Muscle layer of duodenum (tissue), 2 donors: ENCODE data around the gene EDARADD.
"Not testable (repeated sequence)": the region's sequence is repeated elsewhere in the genome, so short reads cannot be mapped to it uniquely, and the experiment has no call there.

Source experiments
- H3K27ac ChIP-seq: one replicate; pipeline ENCODE4 v1.7.0; 2013; ENCODE audit warnings: mild to moderate bottlenecking, low read length
- H3K27me3 ChIP-seq: one replicate; pipeline ENCODE4 v1.7.0; 2013; ENCODE audit warnings: low read depth, mild to moderate bottlenecking, control low read depth, low read length
- H3K36me3 ChIP-seq, 2 donors: one replicate each; pipeline ENCODE4 v1.7.0; 2013; ENCODE audit warnings: low read length in 2 of 2, control low read depth in 1 of 2, mild to moderate bottlenecking in 1 of 2; ENCODE audit not compliant: insufficient read depth in 2 of 2, control insufficient read depth in 1 of 2
- H3K4me1 ChIP-seq, 2 donors: one replicate each; pipeline ENCODE4 v1.7.0; 2013; ENCODE audit warnings: low read length in 2 of 2, mild to moderate bottlenecking in 2 of 2, control low read depth in 1 of 2, moderate library complexity in 1 of 2; ENCODE audit not compliant: insufficient read depth in 2 of 2, control insufficient read depth in 1 of 2
- H3K4me3 ChIP-seq, 2 donors: one replicate each; pipeline ENCODE4 v1.7.0; 2013; ENCODE audit warnings: low read length in 2 of 2, low read depth in 1 of 2, mild to moderate bottlenecking in 1 of 2
- H3K9me3 ChIP-seq, 2 donors: one replicate each; pipeline ENCODE4 v1.7.0; 2013; ENCODE audit warnings: low read length in 2 of 2, control low read depth in 1 of 2, mild to moderate bottlenecking in 1 of 2; ENCODE audit not compliant: control insufficient read depth in 1 of 2
- donor health status: healthy.

EDARADD gene

GRCh38 chr1:236471096-236471495 lies 77.0 kb downstream of the EDARADD start:
- H3K9me3 ChIP-seq: no peaks in the 10 kb centered on the region
- H3K36me3 ChIP-seq: no peaks in the 10 kb centered on the region
- H3K27ac ChIP-seq: no peak overlapping the region
- H3K4me3 ChIP-seq: no peak overlapping the region
- H3K27me3 ChIP-seq: no peaks in the 10 kb centered on the region
- H3K4me1 ChIP-seq: no peaks in the 10 kb centered on the region

- Histone ChIP-seq H3K9me3 (no peaks in the 10 kb centered on the region), H3K36me3 (no peaks in the 10 kb centered on the region), H3K27ac (no peak overlapping the region), H3K4me1 (no peaks in the 10 kb centered on the region), H3K4me3 (no peak overlapping the region), H3K27me3 (no peaks in the 10 kb centered on the region)
Measured at GRCh38 chr1:236471653-236472052, 77.6 kb downstream of the EDARADD start.

GRCh38 chr1:236472850-236473788 lies 79.0 kb downstream of the EDARADD start:
- H3K27ac ChIP-seq: no peak overlapping the region
- no peak overlapping the region for H3K4me3 ChIP-seq
- H3K4me1 ChIP-seq: no peaks in the 10 kb centered on the region
- no peaks in the 10 kb centered on the region for H3K9me3 ChIP-seq
- H3K36me3 ChIP-seq: no peaks in the 10 kb centered on the region
- H3K27me3 ChIP-seq: no peaks in the 10 kb centered on the region

GRCh38 chr1:236476019-236476418 lies 81.9 kb downstream of the EDARADD start:
- no peaks in the 10 kb centered on the region for H3K36me3 ChIP-seq
- H3K27me3 ChIP-seq: no peaks in the 10 kb centered on the region
- H3K27ac ChIP-seq: no peak overlapping the region
- H3K9me3 ChIP-seq: no peaks in the 10 kb centered on the region
- H3K4me1 ChIP-seq: no peaks in the 10 kb centered on the region
- no peak overlapping the region for H3K4me3 ChIP-seq

GRCh38 chr1:236480758-236481436 lies 86.8 kb downstream of the EDARADD start:
- H3K9me3 ChIP-seq: no peaks in the 10 kb centered on the region
- no peak overlapping the region for H3K4me3 ChIP-seq
- H3K4me1 ChIP-seq: no peaks in the 10 kb centered on the region
- H3K36me3 ChIP-seq: no peaks in the 10 kb centered on the region
- H3K27me3 ChIP-seq: no peaks in the 10 kb centered on the region
- H3K27ac ChIP-seq: no peak overlapping the region

GRCh38 chr1:236484310-236484971 lies 90.4 kb downstream of the EDARADD start:
- Histone ChIP-seq H3K4me3 (no peak overlapping the region), H3K27ac (no peak overlapping the region), H3K36me3 (no peaks in the 10 kb centered on the region), H3K27me3 (no peaks in the 10 kb centered on the region), H3K4me1 (no peaks in the 10 kb centered on the region), H3K9me3 (no peaks in the 10 kb centered on the region)

GRCh38 chr1:236486356-236487002 lies 92.4 kb downstream of the EDARADD start:
- Histone ChIP-seq H3K4me3 (no peak overlapping the region), H3K36me3 (no peaks in the 10 kb centered on the region), H3K9me3 (no peaks in the 10 kb centered on the region), H3K27me3 (no peaks in the 10 kb centered on the region), H3K4me1 (no peaks in the 10 kb centered on the region), H3K27ac (no peak overlapping the region)

GRCh38 chr1:236489161-236489560 lies 95.1 kb downstream of the EDARADD start:
- H3K36me3 ChIP-seq, H3K27me3 ChIP-seq, H3K27ac ChIP-seq, H3K9me3 ChIP-seq, H3K4me3 ChIP-seq, H3K4me1 ChIP-seq: not testable (repeated sequence)

- Histone ChIP-seq H3K4me3 (no peak overlapping the region), H3K27ac (no peak overlapping the region)
Measured at GRCh38 chr1:236489710-236490377, 95.8 kb downstream of the EDARADD start.

GRCh38 chr1:236491469-236492136 lies 97.5 kb downstream of the EDARADD start:
- Histone ChIP-seq H3K36me3 (no peaks in the 10 kb centered on the region), H3K4me3 (no peak overlapping the region), H3K27ac (no peak overlapping the region), H3K9me3 (no peaks in the 10 kb centered on the region), H3K4me1 (no peaks in the 10 kb centered on the region), H3K27me3 (no peaks in the 10 kb centered on the region)

More at GRCh38 chr1:236489710-236490377, 95.8 kb downstream of the EDARADD start:
- H3K9me3 ChIP-seq: no peaks in the 10 kb centered on the region
- no peaks in the 10 kb centered on the region for H3K36me3 ChIP-seq
- no peaks in the 10 kb centered on the region for H3K27me3 ChIP-seq
- H3K4me1 ChIP-seq: no peaks in the 10 kb centered on the region
